SK-N-SH treated with all-trans-retinoic acid at 6 μM for 48 hours (cell line): Measurements from ENCODE around the gene LAMA2.

Experiments used
- ATAC-seq: fragments of 200-7000 bp; cut with Tn5 transposase; 3 replicates; pipeline ENCODE4 v1.9.1; 2020; ENCODE audit warnings: mild to moderate bottlenecking, moderate library complexity
- ARNTL ChIP-seq: fragments of 450-650 bp; formaldehyde crosslinking; IDR thresholded peaks from 2 replicates; pipeline ENCODE4 v1.5.0; 2020; ENCODE audit warnings: low read depth, mild to moderate bottlenecking, moderate library complexity, borderline replicate concordance
- BACH2 ChIP-seq: fragments of 250-450 bp; sonication (Bioruptor Pico); IDR thresholded peaks from 2 replicates; pipeline ENCODE4 v1.9.0; 2021; ENCODE audit warnings: mild to moderate bottlenecking, borderline replicate concordance
- CREB5 ChIP-seq: fragments of 250-450 bp; sonication (Bioruptor Pico); IDR thresholded peaks from 2 replicates; pipeline ENCODE4 v1.5.1; 2020; ENCODE audit warnings: low read depth, mild to moderate bottlenecking, moderate library complexity
- CSDC2 ChIP-seq: fragments of 250-450 bp; sonication (Bioruptor Pico); IDR thresholded peaks from 2 replicates; pipeline ENCODE4 v1.5.0; 2020; ENCODE audit warnings: mild to moderate bottlenecking, moderate library complexity
- CSRNP3 ChIP-seq: fragments of 250-450 bp; sonication (Bioruptor Pico); IDR thresholded peaks from 2 replicates; pipeline ENCODE4 v1.5.1; 2021; ENCODE audit warnings: mild to moderate bottlenecking, moderate library complexity
- ESRRG ChIP-seq: fragments of 250-450 bp; sonication (Bioruptor Pico); IDR thresholded peaks from 2 replicates; pipeline ENCODE4 v1.6.1; 2021; ENCODE audit warnings: mild to moderate bottlenecking
- GLIS3 ChIP-seq: fragments of 250-450 bp; sonication (Bioruptor Pico); IDR thresholded peaks from 2 replicates; pipeline ENCODE4 v1.5.0; 2020; ENCODE audit warnings: mild to moderate bottlenecking, moderate library complexity
- OSR1 ChIP-seq: fragments of 250-450 bp; sonication (Bioruptor Pico); IDR thresholded peaks from 2 replicates; pipeline ENCODE4 v1.8.0; 2022; ENCODE audit warnings: moderate library complexity, mild to moderate bottlenecking, inconsistent platforms
- POU6F1 ChIP-seq: fragments of 250-450 bp; sonication (Bioruptor Pico); IDR thresholded peaks from 2 replicates; pipeline ENCODE4 v1.8.0; 2021; ENCODE audit warnings: low read depth, mild to moderate bottlenecking, moderate library complexity, borderline replicate concordance
- RARB ChIP-seq: fragments of 250-450 bp; sonication (Bioruptor Pico); IDR thresholded peaks from 2 replicates; pipeline ENCODE4 v1.8.0; 2021; ENCODE audit warnings: mild to moderate bottlenecking, moderate library complexity
- SNAI2 ChIP-seq: fragments of 250-450 bp; sonication (Bioruptor Pico); IDR thresholded peaks from 2 replicates; pipeline ENCODE4 v1.5.0; 2020; ENCODE audit warnings: mild to moderate bottlenecking, moderate library complexity
- TCF4 ChIP-seq: fragments of 250-450 bp; sonication (Bioruptor Pico); IDR thresholded peaks from 2 replicates; pipeline ENCODE4 v1.8.0; 2021; ENCODE audit warnings: mild to moderate bottlenecking, moderate library complexity, borderline replicate concordance
- TOX ChIP-seq: fragments of 250-450 bp; sonication (Bioruptor Pico); IDR thresholded peaks from 2 replicates; pipeline ENCODE4 v1.8.0; 2021; ENCODE audit warnings: mild to moderate bottlenecking, moderate library complexity, borderline replicate concordance
- ZC3H10 ChIP-seq: fragments of 250-450 bp; sonication (Bioruptor Pico); IDR thresholded peaks from 2 replicates; pipeline ENCODE4 v1.5.1; 2021; ENCODE audit warnings: mild to moderate bottlenecking, moderate library complexity
- ZFP3 ChIP-seq: fragments of 250-450 bp; sonication (Bioruptor Pico); IDR thresholded peaks from 2 replicates; pipeline ENCODE4 v1.5.0; 2020; ENCODE audit warnings: mild to moderate bottlenecking, moderate library complexity
- ZFP30 ChIP-seq: fragments of 450-650 bp; formaldehyde crosslinking; IDR thresholded peaks from 2 replicates; pipeline ENCODE4 v1.5.0; 2022; ENCODE audit warnings: mild to moderate bottlenecking, moderate library complexity
- ZNF565 ChIP-seq: fragments of 450-650 bp; formaldehyde crosslinking; conservative IDR thresholded peaks from 2 replicates; pipeline ENCODE4 v1.5.0; 2020; ENCODE audit warnings: low read depth, mild to moderate bottlenecking, moderate library complexity
- ZNF70 ChIP-seq: fragments of 450-650 bp; formaldehyde crosslinking; IDR thresholded peaks from 2 replicates; pipeline ENCODE4 v1.5.0; 2020; ENCODE audit warnings: mild to moderate bottlenecking, moderate library complexity
- ZNF8 ChIP-seq: fragments of 450-650 bp; formaldehyde crosslinking; IDR thresholded peaks from 2 replicates; pipeline ENCODE4 v1.5.0; 2020; ENCODE audit warnings: mild to moderate bottlenecking, moderate library complexity
- TF ChIP-seq, protein P1 (sequence below): fragments of 250-450 bp; sonication (Bioruptor Pico); IDR thresholded peaks from 2 replicates; pipeline ENCODE4 v1.8.0; 2020; ENCODE audit warnings: mild to moderate bottlenecking, moderate library complexity, borderline replicate concordance

The LAMA2 gene

GRCh38 chr6:129475477-129476247, 592.7 kb downstream of the LAMA2 start:
- ATAC-seq, result 0 out of 3 replicates have a peak, but pooled peaks have one; percentile 35
- TF ChIP-seq OSR1 (CRISPR knock-in tag) (no peak), BACH2 (no peak), TOX (no peak), ZNF565 (CRISPR knock-in tag) (no peak), ZFP3 (CRISPR knock-in tag) (no peak), RARB (CRISPR knock-in tag) (no peak), CREB5 (no peak), ZNF8 (CRISPR knock-in tag) (no peak), POU6F1 (CRISPR knock-in tag) (no peak)
- TF ChIP-seq, protein P1, sequence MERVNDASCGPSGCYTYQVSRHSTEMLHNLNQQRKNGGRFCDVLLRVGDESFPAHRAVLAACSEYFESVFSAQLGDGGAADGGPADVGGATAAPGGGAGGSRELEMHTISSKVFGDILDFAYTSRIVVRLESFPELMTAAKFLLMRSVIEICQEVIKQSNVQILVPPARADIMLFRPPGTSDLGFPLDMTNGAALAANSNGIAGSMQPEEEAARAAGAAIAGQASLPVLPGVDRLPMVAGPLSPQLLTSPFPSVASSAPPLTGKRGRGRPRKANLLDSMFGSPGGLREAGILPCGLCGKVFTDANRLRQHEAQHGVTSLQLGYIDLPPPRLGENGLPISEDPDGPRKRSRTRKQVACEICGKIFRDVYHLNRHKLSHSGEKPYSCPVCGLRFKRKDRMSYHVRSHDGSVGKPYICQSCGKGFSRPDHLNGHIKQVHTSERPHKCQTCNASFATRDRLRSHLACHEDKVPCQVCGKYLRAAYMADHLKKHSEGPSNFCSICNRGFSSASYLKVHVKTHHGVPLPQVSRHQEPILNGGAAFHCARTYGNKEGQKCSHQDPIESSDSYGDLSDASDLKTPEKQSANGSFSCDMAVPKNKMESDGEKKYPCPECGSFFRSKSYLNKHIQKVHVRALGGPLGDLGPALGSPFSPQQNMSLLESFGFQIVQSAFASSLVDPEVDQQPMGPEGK (CRISPR knock-in tag), result no peak
- TF ChIP-seq, all 23 proteins: peak for 0

GRCh38 chr6:129476248-129476564, 593.3 kb downstream of the LAMA2 start:
- TF ChIP-seq, protein P1 (CRISPR knock-in tag), result no peak
- TF ChIP-seq TCF4 (CRISPR knock-in tag) (no peak), CREB5 (no peak), TOX (no peak), ZC3H10 (no peak), ZFP3 (CRISPR knock-in tag) (no peak), CSRNP3 (CRISPR knock-in tag) (no peak), ZNF70 (no peak), SNAI2 (CRISPR knock-in tag) (no peak), ESRRG (CRISPR knock-in tag) (no peak), GLIS3 (no peak), BACH2 (no peak)
- no peak for ATAC-seq

- no peak; the same call in 2 of the 3 replicates for ATAC-seq
- TF ChIP-seq ESRRG (CRISPR knock-in tag) (no peak), POU6F1 (CRISPR knock-in tag) (no peak), OSR1 (CRISPR knock-in tag) (no peak), ARNTL (CRISPR knock-in tag) (no peak), CSDC2 (no peak), ZFP30 (CRISPR knock-in tag) (no peak), BACH2 (no peak), CREB5 (no peak), ZFP3 (CRISPR knock-in tag) (no peak), ZNF70 (no peak)
- TF ChIP-seq, protein P1 (CRISPR knock-in tag), result no peak
These were observed 593.9 kb downstream of the LAMA2 start for GRCh38 chr6:129476810-129477209.
